ENCODE results near the gene GABARAPL2.
A peak's percentile ranks its signal among the peaks of the same experiment; 100 is the strongest.

Gene GABARAPL2

GRCh38 chr16:75593308-75593707 lies 27.1 kb downstream of the GABARAPL2 start:
- DNase-seq, result no peak

DNA sequence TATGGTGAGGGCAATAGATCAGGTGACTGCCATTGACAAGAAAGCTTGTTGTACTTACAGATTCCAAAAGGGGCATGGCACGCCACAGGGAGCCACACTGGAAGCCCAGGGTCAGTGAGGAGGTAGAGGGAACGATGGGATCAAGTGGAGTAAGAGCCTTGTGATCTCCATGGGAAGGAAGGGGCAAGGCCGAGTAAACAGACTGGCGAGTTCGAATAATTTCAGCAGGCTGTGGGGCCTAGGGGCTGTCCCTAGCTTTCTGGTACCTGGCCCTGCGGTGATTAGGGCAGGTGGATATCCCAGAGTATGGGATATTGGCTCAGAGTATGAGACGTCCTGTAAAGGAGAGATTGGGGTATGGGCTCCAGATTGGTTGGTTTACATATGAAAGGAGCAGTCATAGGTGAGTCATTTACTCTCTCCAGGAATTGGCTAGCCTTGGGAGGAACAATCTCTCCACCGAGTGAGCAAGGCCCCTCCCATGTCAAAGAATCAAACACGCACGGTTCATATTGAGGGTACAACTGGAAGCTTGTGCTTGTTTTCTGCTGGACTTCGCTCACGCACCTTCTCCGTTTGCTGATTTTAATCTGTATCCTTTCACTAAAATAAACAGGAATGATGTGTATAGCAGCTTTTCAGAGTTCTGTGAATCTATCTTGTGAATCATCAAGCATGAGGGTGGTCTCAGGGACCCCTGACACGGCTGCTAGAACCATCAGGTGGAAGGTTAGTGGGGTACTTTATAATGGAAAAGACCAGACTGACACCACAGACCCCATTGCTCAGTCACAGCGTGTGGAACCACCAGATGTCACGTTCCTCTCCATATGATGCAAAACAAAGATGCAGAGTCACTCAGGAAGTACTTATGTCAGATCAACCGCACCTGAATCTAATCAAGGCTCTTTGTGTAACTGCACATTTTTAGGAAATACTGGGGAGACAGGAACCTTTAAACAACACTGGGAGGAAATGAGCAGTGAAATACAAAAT lies 27.9 kb downstream of the GABARAPL2 start:
- peak; percentile 72 for DNase-seq

DNA sequence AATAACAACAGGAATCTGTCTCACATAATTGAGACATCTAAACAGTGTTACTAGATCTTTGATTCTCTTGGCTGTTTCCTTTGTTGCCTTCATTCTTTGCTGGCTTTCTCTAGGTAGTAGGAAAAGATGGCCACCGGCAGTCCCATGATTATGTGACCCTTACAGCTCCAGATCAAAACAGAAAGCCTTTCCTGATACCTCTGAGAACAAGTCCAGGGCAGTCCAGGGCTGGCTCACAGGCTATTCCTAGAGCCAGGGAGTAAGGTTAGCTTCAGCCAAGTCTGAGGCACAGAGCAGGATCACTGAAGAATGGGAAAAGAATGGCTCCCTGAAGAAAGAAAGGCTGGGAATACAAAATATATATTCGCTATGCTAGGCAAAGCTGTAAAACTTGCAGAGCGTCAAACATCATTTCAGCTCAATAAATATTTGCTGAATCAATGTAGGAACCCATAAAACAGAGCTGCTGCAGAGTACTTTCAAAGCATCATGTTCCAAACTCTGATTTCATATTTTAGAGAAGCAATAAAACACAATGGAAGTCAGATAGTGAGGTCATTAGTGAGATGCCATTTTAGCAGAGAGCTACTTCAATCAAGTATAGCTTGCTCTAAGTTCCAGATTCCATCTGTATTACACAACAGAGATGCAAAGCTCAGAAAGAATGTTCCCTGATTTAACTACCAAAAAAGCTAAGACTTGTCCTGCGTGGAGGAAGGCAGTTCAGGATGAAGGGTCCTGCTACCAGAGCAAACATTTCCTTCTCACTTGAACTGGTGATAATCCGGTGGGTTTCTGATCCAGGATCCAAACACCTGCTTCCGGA lies 33.5 kb downstream of the GABARAPL2 start:
- DNase-seq, result no peak

- no peak for DNase-seq
These were observed 37.1 kb downstream of the GABARAPL2 start for GRCh38 chr16:75603241-75603640.

DNA sequence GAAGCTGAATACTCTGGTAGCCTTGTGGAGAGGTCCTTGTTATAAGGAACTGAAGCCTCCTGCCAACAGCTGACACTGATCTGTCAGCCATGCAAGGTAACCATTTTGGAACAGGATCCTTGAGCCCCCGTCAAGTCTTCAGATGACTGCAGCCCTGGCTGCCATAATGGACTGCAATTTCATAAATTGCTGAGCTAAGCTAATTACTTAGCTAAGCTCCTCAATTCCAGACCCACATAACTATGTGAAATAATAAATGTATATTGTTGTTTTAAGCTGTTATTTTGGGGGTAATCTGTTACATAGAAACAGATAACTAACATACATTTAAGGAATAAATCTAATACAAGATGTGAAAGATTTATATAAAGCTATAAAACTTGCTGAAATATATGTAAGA lies 40.3 kb downstream of the GABARAPL2 start:
- DNase-seq, result no peak

DNA sequence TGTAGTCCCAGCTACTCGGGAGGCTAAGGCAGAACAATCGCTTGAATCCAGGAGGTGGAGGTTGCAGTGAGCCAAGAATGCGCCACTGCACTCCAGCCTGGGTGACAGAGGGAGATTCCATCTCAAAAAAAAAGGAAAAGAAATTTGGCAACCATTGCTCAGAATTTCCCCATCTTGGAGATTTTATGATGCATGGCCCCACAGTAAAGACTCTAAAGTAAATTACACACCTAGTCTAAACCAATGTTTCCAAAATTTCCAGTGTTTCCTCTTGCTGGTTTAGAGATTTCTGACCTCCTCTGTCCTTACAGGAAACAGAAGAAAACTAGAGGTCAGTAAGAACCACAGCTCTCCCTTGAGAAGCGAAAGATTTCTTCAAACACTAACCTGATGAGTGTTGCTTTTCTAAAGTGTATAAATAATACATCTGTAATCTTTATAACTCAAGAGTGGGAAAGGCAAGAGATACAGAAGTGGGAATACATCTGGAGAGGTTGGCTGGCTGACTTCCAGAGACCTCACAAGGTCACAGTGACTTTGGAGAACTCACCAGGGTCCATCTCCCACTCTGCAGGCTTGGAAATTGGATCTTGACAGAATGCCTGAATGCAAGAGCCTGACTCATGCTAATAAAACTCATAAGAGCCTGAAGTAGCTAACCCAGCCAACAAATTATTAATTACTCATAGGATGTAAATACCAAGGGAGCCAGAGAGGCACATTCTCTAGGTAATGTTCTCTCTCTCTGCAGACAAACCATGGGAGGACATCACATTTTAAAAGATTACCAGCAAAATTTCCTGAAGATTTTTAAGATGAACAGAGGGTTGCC lies 48.1 kb downstream of the GABARAPL2 start:
- no peak for DNase-seq

DNA sequence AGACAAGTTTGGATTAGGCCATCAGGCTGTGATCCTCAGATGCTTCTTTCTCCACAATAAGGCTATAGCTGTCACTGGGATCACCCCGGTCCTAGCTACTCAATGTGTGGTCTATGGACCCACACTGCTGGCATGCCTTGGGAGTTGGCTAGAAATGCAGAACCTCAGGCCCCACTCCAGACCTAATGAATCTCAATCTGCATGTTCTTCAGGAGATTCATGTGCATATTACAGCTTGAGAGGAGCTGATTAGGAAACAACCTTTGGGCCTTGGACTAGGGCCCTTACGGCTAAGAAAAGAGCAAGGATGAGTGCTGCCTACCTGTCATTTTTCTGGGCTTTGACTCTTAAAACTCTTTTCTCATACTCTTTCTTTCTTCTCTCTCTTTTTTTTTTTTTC lies 49.4 kb downstream of the GABARAPL2 start:
- no peak for DNase-seq

DNA sequence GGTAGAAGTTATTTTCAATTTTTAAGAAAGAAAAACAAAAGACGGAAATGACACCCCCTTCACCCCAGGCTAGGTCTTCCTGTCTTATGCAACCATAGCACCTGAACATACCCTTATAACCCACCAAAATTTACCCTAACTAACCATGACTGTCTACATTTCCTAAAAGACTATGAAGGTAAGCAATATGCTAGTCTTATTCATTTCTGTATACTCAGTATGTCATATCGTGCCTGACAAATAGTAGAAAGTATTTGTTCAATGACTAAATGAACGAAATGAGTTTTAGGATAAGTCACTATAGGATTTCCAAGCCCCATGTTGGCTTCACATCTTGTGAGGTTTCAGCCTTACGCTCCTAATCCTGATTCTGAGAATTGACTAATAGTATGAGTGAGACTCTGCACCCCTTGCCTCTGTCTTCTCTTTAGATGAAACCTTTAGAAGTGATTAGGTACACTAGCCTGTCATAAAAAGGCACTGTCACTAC lies 50.4 kb downstream of the GABARAPL2 start:
- DNase-seq, result no peak

- DNase-seq, result no peak
These were observed 50.9 kb downstream of the GABARAPL2 start for GRCh38 chr16:75617121-75617520.

DNA sequence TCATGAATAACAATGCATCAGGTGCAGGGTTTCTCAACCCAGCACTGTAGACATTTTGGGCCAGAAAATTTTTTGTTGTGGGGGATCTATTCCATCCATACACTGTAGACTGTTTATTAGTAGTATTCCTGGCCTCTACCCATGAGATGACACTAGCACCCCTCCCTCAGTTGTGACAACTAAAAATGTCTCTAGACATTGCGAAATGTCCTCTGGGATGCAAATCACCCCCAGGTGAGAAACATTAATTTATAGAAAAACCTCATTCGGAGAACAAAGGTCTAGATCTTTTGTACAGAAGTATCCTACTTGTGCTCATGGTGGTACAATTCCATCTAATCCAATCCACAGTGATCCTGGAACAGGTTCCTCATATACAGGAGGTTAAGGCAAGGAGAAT lies 52.6 kb downstream of the GABARAPL2 start:
- no peak for DNase-seq

- DNase-seq, result peak; percentile 91
These were observed 54.4 kb downstream of the GABARAPL2 start for GRCh38 chr16:75620326-75621169.

DNA sequence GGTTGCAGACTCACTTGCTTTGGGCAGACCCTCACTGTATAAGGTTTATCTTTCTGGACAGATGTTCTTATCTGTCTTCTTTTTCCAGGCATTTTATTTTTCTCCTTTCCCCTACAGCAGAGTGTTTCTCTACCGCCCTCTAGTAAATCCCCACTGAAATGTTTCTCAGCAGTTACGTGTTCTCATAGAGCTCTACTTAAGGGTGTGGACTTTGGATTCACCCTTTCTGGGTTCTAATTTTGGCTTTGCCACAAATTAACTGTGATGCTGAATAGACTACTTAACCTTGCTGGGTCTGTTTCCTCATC lies 54.9 kb downstream of the GABARAPL2 start:
- peak; percentile 94 for DNase-seq

GRCh38 chr16:75622761-75623605 lies 56.8 kb downstream of the GABARAPL2 start, which contains the start of gene ADAT1:
Gene ADAT1 (minus strand): TSS chr16:75623281. CDS start chr16:75620799, 2,482 bp downstream.
- peak; percentile 99 for DNase-seq

DNA sequence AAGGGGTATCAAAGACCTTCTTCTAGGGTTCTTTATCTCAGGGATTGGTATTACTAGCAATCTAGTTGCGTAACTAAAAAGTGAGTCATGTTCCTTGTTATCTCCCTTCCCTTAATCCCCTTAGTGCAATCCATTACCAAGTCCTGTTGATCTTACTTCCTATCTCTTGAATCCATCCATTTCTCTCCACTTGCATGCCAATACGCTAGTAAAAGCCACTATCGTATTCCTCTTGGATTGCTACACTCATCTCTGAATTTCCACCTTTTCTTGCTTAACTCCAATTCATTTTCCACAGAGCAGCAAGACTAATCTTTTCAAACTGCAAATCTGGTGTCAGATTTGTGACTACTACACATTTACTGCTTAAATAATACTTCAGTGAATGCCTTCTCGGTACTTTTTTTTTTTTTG lies 58.7 kb downstream of the GABARAPL2 start:
- DNase-seq, result peak; percentile 76

DNA sequence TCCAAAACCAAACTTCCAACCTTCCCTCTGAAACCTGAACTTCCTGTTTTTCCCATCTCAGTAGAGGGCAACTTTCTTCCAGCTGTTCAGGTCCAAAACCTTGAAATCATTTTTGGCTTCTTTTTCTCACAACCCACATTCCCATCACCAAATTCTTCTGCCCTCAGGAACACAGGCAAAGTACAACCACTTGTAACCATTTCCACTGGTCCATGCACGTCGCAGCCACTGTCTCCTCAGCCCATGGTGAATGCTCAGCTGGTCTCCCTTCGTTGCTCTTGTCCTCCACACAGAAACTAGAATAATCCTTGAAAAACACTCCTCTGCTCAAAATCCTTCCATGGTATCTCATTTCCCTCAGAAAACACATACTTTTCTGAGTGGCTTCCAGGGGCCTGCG lies 60.6 kb downstream of the GABARAPL2 start:
- DNase-seq, result no peak
